GM12872 (cell line): Measurements from ENCODE around the gene LONP2.

Experiments used
- CTCF ChIP-seq: IDR thresholded peaks from 3 replicates; pipeline ENCODE4 v1.5.1; 2011; ENCODE audit warnings: low read depth, mild to moderate bottlenecking, low read length, moderate library complexity; ENCODE audit not compliant: insufficient read depth

LONP2 gene

GRCh38 chr16:48236286-48236685 is 7.8 kb upstream of the LONP2 start:
- TF ChIP-seq CTCF: no peak

- TF ChIP-seq CTCF: no peak
These were observed 729 bp downstream of the LONP2 start for GRCh38 chr16:48244863-48245195.

- TF ChIP-seq CTCF: no peak
These were observed 2.0 kb downstream of the LONP2 start for GRCh38 chr16:48246066-48246465.

GRCh38 chr16:48247311-48247710 is 3.2 kb downstream of the LONP2 start, which contains the start of gene ABCC11:
Gene ABCC11 (minus strand): TSS chr16:48247539. CDS start chr16:48231921, 15,618 bp downstream.
- TF ChIP-seq CTCF: no peak

GRCh38 chr16:48250520-48251278 is 6.6 kb downstream of the LONP2 start:
- no peak for TF ChIP-seq CTCF

GRCh38 chr16:48252013-48252412 is 7.9 kb downstream of the LONP2 start:
- TF ChIP-seq CTCF: no peak

- TF ChIP-seq CTCF: no peak
These were observed 12.6 kb downstream of the LONP2 start for GRCh38 chr16:48256579-48257177.
